Measurements from ENCODE around the gene TCP11.
A peak's percentile ranks its signal among the peaks of the same experiment; 100 is the strongest.
"Not testable (repeated sequence)": the region's sequence is repeated elsewhere in the genome, so short reads cannot be mapped to it uniquely, and the experiment has no call there.

TCP11 gene

GRCh38 chr6:35145757-35146156 lies 4.6 kb upstream of the TCP11 start:
- no peak for DNase-seq

- no peak for DNase-seq
Observed at GRCh38 chr6:35142588-35143569, 1.7 kb upstream of the TCP11 start.

- DNase-seq = no peak
Observed at GRCh38 chr6:35140639-35141006, 516 bp downstream of the TCP11 start.

- peak in 3 of 5 experiments; percentile 7 to 73 (median 29) for DNase-seq
Observed at GRCh38 chr6:35139924-35140638, 1.1 kb downstream of the TCP11 start.

- DNase-seq = no peak
Observed at GRCh38 chr6:35139470-35139869, 1.7 kb downstream of the TCP11 start.

- not testable (repeated sequence) for DNase-seq
Observed at GRCh38 chr6:35138191-35138590, 2.9 kb downstream of the TCP11 start.

- no peak for DNase-seq
Observed at GRCh38 chr6:35136185-35136584, 5.0 kb downstream of the TCP11 start.

- DNase-seq = no peak
Observed at GRCh38 chr6:35128496-35128895, 12.6 kb downstream of the TCP11 start.

- no peak for DNase-seq
Observed at GRCh38 chr6:35128042-35128441, 13.1 kb downstream of the TCP11 start.

- no peak for DNase-seq
Observed at GRCh38 chr6:35124356-35124755, 16.8 kb downstream of the TCP11 start.

- no peak for DNase-seq
Observed at GRCh38 chr6:35120746-35121145, 20.4 kb downstream of the TCP11 start.

- DNase-seq = no peak
Observed at GRCh38 chr6:35108309-35108885, 32.7 kb downstream of the TCP11 start.

- not testable (repeated sequence) for DNase-seq
Observed at GRCh38 chr6:35107761-35108160, 33.4 kb downstream of the TCP11 start.

GRCh38 chr6:35107208-35107607 lies 33.9 kb downstream of the TCP11 start:
- DNase-seq = peak in 1 of 5 experiments; percentile 59

- DNase-seq = not testable (repeated sequence)
Observed at GRCh38 chr6:35106061-35106460, 35.1 kb downstream of the TCP11 start.

GRCh38 chr6:35105078-35105477 lies 36.1 kb downstream of the TCP11 start:
- no peak for DNase-seq

GRCh38 chr6:35099116-35099515 lies 42.0 kb downstream of the TCP11 start:
- no peak for DNase-seq

- no peak for DNase-seq
Observed at GRCh38 chr6:35096129-35096862, 44.8 kb downstream of the TCP11 start.

GRCh38 chr6:35094183-35094582 lies 47.0 kb downstream of the TCP11 start:
- no peak for DNase-seq

- no peak for DNase-seq
Observed at GRCh38 chr6:35093783-35094182, 47.4 kb downstream of the TCP11 start.

- DNase-seq = no peak
Observed at GRCh38 chr6:35093118-35093445, 48.1 kb downstream of the TCP11 start.

GRCh38 chr6:35092362-35093117 lies 48.6 kb downstream of the TCP11 start:
- no peak for DNase-seq

All from T-helper 2 cell (primary cell).